ENCODE results near the gene VPS36.
A peak's percentile ranks its signal among the peaks of the same experiment; 100 is the strongest.
"Not testable (repeated sequence)": the region's sequence is repeated elsewhere in the genome, so short reads cannot be mapped to it uniquely, and the experiment has no call there.

The VPS36 gene, protein sequence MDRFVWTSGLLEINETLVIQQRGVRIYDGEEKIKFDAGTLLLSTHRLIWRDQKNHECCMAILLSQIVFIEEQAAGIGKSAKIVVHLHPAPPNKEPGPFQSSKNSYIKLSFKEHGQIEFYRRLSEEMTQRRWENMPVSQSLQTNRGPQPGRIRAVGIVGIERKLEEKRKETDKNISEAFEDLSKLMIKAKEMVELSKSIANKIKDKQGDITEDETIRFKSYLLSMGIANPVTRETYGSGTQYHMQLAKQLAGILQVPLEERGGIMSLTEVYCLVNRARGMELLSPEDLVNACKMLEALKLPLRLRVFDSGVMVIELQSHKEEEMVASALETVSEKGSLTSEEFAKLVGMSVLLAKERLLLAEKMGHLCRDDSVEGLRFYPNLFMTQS

DNA sequence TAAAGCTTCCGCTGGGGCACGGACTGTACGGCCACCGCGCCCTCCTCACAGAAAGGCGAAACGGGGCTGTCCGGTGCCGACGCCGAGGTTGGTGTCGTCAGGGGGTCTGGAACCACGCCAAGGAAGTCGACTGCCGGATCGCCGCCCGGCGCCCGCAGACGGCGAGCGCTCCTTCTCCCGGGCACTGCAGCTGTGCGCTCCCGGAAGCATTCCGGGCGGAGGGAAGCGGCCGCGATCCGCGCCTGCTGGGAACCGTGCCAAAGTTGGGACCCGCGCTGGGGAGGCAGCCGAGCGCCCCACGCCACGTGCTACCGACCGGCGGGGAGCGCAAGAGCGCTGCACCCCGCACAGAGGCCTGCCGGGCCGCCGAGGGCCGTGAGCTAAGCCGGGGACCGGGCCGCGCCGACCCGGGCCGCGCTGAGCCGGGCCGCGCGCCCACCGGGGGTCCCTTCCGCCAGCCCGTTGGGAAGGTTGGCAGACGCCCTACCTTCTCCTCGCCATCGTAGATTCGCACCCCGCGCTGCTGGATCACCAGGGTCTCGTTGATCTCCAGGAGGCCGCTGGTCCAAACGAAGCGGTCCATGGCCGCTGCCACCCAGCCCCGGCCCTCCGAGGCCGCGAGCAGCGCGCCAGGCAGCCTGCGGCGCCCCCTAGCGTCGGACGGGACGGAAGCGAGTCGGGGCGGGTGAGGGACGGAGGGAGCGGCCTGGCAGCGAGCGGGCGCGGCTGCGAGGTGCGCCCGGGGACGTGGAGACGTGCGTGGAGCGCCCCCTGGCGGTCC, at the start of gene VPS36:
TSS of gene VPS36 (minus strand) at position 623 of the 781 bp plus-strand sequence. CDS start at position 583, 40 bp downstream.
- H3K79me2 ChIP-seq (ENCODE audit: control insufficient read depth, insufficient read depth, low read length, unreplicated experiment): peaks cover 37% of the 10 kb centered on the region
- H3K4me3 ChIP-seq (ENCODE audit: low read depth, low read length): peak within 1 kb of the TSS; percentile 89
- peaks cover 2% of the 10 kb centered on the region; the same call in 1 of the 2 replicates for H3K36me3 ChIP-seq (ENCODE audit: insufficient read depth, low read length)
- peak within 1 kb of the TSS; percentile 97 for H2AFZ ChIP-seq (ENCODE audit: low read length, unreplicated experiment)
- H3K4me1 ChIP-seq (ENCODE audit: control insufficient read depth, insufficient read depth, low read length, unreplicated experiment): peaks cover 26% of the 10 kb centered on the region
- peak within 1 kb of the TSS; percentile 84 for H3K27ac ChIP-seq (ENCODE audit: low read depth, low read length)
- no peaks in the 10 kb centered on the region for H3K27me3 ChIP-seq (ENCODE audit: insufficient read depth, low read length)

DNA sequence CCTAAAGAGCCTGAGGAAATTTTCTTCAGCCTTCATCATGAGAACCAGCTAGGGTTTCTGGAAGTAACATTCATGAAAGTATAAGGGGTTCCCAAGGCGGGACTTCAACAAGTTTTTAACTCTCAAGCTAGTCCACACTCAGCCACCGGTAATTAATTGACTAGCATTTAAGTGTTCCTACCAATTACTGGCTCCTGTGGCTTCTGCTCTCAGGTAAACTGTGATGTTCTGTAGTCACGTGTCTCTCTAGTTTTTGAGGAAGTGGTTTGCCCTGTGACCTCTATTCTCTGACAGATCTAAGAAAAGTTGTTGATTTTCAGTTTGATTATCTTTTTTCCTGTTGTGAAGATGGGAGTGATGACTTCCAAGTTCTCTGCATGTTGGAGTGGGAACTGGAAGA, 47.5 kb upstream of the VPS36 start:
- H2AFZ ChIP-seq (ENCODE audit: low read length, unreplicated experiment); H3K27me3 ChIP-seq (ENCODE audit: insufficient read depth, low read length); H3K36me3 ChIP-seq (ENCODE audit: insufficient read depth, low read length); H3K79me2 ChIP-seq (ENCODE audit: control insufficient read depth, insufficient read depth, low read length, unreplicated experiment); H3K4me1 ChIP-seq (ENCODE audit: control insufficient read depth, insufficient read depth, low read length, unreplicated experiment); H3K4me3 ChIP-seq (ENCODE audit: low read depth, low read length); H3K27ac ChIP-seq (ENCODE audit: low read depth, low read length): not testable (repeated sequence)

DNA sequence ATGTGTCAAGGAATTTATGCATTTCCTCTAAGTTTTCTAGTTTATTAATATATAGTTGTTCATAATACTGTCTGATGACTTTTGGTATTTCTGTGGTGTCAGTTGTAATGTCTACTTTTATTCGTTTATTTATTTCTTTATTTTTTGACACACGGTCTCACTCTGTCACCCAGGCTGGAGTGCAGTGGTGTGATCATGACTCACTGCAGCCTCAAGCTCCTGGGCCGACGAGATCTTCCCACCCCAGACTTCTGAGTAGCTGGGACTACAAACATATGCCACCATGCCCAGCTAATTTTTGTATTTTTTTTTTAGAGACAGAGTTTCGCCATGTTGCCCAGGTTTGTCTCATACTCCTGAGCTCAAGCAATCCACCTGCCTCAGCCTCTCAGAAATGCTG, 43.8 kb upstream of the VPS36 start:
- H3K4me1 ChIP-seq (ENCODE audit: control insufficient read depth, insufficient read depth, low read length, unreplicated experiment); H3K27me3 ChIP-seq (ENCODE audit: insufficient read depth, low read length); H3K79me2 ChIP-seq (ENCODE audit: control insufficient read depth, insufficient read depth, low read length, unreplicated experiment); H3K27ac ChIP-seq (ENCODE audit: low read depth, low read length); H3K36me3 ChIP-seq (ENCODE audit: insufficient read depth, low read length); H2AFZ ChIP-seq (ENCODE audit: low read length, unreplicated experiment); H3K4me3 ChIP-seq (ENCODE audit: low read depth, low read length): not testable (repeated sequence)

DNA sequence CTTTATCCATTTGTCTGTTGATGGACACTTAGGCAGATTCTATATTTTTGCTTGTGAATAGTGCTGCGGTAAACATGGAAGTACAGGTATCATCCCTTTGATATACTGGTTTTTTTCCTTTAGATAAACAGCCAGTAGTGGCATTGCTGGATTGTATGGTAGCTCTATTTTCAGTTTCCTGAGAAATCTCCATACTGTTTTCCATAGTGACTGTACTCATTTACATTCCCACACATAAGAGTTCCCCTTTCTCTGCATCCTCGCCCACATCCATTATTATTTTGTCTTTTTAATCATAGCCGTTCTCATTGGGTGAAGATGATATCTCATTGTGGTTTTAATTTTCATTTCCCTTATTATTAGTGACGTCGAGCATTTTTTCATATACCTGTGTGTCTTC, 40.6 kb upstream of the VPS36 start:
- not testable (repeated sequence) for H3K27ac ChIP-seq (ENCODE audit: low read depth, low read length); H3K27me3 ChIP-seq (ENCODE audit: insufficient read depth, low read length); H2AFZ ChIP-seq (ENCODE audit: low read length, unreplicated experiment); H3K36me3 ChIP-seq (ENCODE audit: insufficient read depth, low read length); H3K4me3 ChIP-seq (ENCODE audit: low read depth, low read length); H3K79me2 ChIP-seq (ENCODE audit: control insufficient read depth, insufficient read depth, low read length, unreplicated experiment); H3K4me1 ChIP-seq (ENCODE audit: control insufficient read depth, insufficient read depth, low read length, unreplicated experiment)

DNA sequence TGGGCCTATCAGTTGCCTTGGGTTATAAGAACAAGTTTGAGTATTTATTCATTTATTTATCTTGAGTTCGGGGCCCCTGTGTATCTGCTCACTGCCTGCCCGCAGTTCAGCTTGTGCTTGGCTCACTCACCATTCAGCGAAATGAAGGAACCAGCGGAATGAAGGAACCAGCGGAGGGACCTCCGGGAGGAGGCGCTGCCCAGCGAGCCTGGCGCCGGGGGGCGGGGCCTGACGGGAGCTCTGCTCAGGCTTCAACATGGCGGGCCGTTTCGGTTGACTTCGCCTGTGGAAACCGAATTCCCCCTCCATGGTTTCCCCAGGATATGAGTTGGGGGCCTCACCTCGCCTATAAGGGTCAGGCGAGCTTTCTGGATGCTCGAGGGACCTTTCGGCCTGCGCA, 38.3 kb upstream of the VPS36 start:
- not testable (repeated sequence) for H3K4me3 ChIP-seq (ENCODE audit: low read depth, low read length); H3K27ac ChIP-seq (ENCODE audit: low read depth, low read length); H3K36me3 ChIP-seq (ENCODE audit: insufficient read depth, low read length); H3K27me3 ChIP-seq (ENCODE audit: insufficient read depth, low read length); H2AFZ ChIP-seq (ENCODE audit: low read length, unreplicated experiment); H3K79me2 ChIP-seq (ENCODE audit: control insufficient read depth, insufficient read depth, low read length, unreplicated experiment); H3K4me1 ChIP-seq (ENCODE audit: control insufficient read depth, insufficient read depth, low read length, unreplicated experiment)

DNA sequence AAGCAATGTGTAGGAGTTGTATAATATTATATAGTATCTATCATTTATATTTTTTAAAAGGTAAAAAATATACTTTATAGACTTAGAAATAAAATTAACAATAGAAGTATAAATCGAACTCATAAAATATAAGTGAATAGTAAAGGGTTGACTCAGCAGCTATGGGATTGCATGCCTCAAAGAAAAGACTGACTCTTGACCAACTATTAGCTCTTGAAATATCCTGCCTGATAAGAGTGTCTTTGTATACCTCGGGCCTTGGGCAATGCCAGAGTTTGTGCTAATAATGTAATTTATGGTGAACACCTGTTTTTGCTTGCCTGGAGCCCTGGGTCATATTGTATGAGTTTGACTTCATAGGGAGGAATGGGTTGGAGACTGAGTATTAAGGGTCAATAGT, 36.6 kb upstream of the VPS36 start:
- not testable (repeated sequence) for H3K27ac ChIP-seq (ENCODE audit: low read depth, low read length); H3K79me2 ChIP-seq (ENCODE audit: control insufficient read depth, insufficient read depth, low read length, unreplicated experiment); H2AFZ ChIP-seq (ENCODE audit: low read length, unreplicated experiment); H3K4me1 ChIP-seq (ENCODE audit: control insufficient read depth, insufficient read depth, low read length, unreplicated experiment); H3K27me3 ChIP-seq (ENCODE audit: insufficient read depth, low read length); H3K4me3 ChIP-seq (ENCODE audit: low read depth, low read length); H3K36me3 ChIP-seq (ENCODE audit: insufficient read depth, low read length)

DNA sequence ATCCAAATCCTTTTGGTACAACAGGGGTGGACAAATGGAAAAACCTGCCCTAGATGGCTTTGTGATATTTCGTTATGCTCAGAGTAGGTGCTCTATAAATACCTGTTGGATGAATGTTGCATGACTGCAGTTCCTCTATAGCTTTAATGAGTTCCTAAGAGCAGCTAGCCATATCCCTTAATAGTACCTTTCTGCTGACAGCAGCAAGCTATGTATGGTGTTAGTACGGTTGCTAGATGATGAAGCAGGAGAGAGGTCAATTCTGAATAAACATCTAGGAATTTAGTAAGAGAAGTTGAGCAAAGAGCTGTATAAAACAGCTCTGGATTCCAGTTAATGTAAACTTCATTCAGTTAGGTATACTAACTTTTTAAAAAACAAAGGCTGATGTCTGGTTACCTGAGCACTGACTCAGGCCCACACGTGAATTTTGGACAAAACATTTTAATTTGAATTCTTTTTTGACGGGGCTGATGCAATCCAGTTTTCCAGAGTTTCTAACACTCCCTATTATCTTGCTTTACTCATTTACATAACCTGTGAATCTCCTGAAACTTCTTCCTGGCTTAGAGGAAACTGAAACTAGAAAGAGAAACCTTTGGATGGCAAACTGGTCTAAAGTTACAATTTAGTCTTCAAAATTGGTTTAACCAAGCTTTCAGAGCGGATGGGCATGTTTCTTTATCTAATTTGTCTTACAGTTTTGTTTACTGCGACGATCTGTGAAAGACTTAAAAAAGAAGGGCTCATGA, 30.4 kb upstream of the VPS36 start:
- H3K79me2 ChIP-seq (ENCODE audit: control insufficient read depth, insufficient read depth, low read length, unreplicated experiment); H3K4me3 ChIP-seq (ENCODE audit: low read depth, low read length); H3K36me3 ChIP-seq (ENCODE audit: insufficient read depth, low read length); H3K27ac ChIP-seq (ENCODE audit: low read depth, low read length); H2AFZ ChIP-seq (ENCODE audit: low read length, unreplicated experiment); H3K4me1 ChIP-seq (ENCODE audit: control insufficient read depth, insufficient read depth, low read length, unreplicated experiment); H3K27me3 ChIP-seq (ENCODE audit: insufficient read depth, low read length): not testable (repeated sequence)

DNA sequence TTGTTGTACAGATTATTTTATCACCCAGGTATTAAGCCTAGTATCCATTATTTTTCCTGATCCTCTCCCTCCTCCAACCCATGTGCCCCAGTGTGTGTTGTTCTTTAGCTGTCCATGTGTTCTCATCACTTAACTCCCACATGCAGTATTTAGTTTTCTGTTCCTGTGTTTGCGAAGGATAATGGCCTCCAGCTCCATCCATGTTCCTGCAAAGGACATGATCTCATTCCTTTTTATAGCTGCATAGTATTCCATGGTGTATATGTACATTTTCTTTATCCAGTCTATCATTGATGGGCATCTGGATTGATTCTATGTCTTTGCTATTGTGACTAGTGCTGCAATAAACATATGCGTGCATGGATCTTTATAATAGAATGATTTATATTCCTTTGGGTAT, 18.1 kb upstream of the VPS36 start:
- H3K36me3 ChIP-seq (ENCODE audit: insufficient read depth, low read length): peaks cover 36% of the 10 kb centered on the region
- H3K27ac ChIP-seq (ENCODE audit: low read depth, low read length); H2AFZ ChIP-seq (ENCODE audit: low read length, unreplicated experiment); H3K4me1 ChIP-seq (ENCODE audit: control insufficient read depth, insufficient read depth, low read length, unreplicated experiment); H3K27me3 ChIP-seq (ENCODE audit: insufficient read depth, low read length); H3K4me3 ChIP-seq (ENCODE audit: low read depth, low read length): not testable (repeated sequence)
- peaks cover 35% of the 10 kb centered on the region for H3K79me2 ChIP-seq (ENCODE audit: control insufficient read depth, insufficient read depth, low read length, unreplicated experiment)

DNA sequence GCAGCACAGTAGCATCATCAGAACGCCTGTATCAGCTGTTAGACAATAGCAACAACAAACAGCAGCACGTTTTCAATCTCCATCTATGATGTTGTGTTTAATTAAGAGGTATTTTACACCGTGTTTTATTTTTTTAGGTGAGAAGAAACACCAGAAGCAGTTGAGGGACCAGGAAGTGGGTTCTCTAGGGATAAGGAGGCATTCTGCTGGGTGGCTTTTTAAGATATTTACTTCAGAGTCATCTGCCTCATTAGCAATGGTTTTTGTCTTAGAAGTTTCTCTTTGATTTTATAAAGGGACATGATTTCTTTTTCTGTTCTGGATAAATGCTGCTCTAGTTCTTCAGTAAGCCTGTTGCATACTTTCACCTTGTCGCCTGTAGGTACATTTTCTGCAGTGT, 13.1 kb upstream of the VPS36 start:
- H3K27ac ChIP-seq (ENCODE audit: low read depth, low read length): no peak overlapping the region
- H3K36me3 ChIP-seq (ENCODE audit: insufficient read depth, low read length): peaks cover 53% of the 10 kb centered on the region
- no peaks in the 10 kb centered on the region for H3K27me3 ChIP-seq (ENCODE audit: insufficient read depth, low read length)
- H3K4me1 ChIP-seq (ENCODE audit: control insufficient read depth, insufficient read depth, low read length, unreplicated experiment): peaks cover 22% of the 10 kb centered on the region
- H3K4me3 ChIP-seq (ENCODE audit: low read depth, low read length): no peak overlapping the region
- no peak overlapping the region for H2AFZ ChIP-seq (ENCODE audit: low read length, unreplicated experiment)
- peaks cover 69% of the 10 kb centered on the region for H3K79me2 ChIP-seq (ENCODE audit: control insufficient read depth, insufficient read depth, low read length, unreplicated experiment)

DNA sequence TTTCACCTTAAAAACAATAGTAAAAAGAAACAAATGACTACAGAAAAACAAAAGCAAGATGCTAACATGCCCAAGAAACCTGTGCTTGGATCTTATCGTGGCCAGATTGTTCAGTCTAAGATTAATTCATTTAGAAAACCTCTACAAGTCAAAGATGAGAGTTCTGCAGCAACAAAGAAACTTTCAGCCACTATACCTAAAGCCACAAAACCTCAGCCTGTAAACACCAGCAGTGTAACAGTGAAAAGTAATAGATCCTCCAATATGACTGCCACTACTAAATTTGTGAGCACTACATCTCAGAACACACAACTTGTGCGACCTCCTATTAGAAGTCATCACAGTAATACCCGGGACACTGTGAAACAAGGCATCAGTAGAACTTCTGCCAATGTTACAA, 10.8 kb upstream of the VPS36 start:
- peaks cover 77% of the 10 kb centered on the region for H3K79me2 ChIP-seq (ENCODE audit: control insufficient read depth, insufficient read depth, low read length, unreplicated experiment)
- H3K36me3 ChIP-seq (ENCODE audit: insufficient read depth, low read length): peaks cover 39% of the 10 kb centered on the region

More for the DNA sequence above, 10.8 kb upstream of the VPS36 start:
- 0 out of 2 replicates have a peak overlapping the region, but pooled peaks have one; percentile 15 for H3K4me3 ChIP-seq (ENCODE audit: low read depth, low read length)
- peaks cover 38% of the 10 kb centered on the region for H3K4me1 ChIP-seq (ENCODE audit: control insufficient read depth, insufficient read depth, low read length, unreplicated experiment)
- H3K27me3 ChIP-seq (ENCODE audit: insufficient read depth, low read length): no peaks in the 10 kb centered on the region
- H3K27ac ChIP-seq (ENCODE audit: low read depth, low read length): no peak overlapping the region
- H2AFZ ChIP-seq (ENCODE audit: low read length, unreplicated experiment): peak overlapping the region; percentile 53

Measured in ACC112 (cell line).